ENCODE data around the gene ARHGAP30.
A peak's percentile ranks its signal among the peaks of the same experiment; 100 is the strongest.

ARHGAP30 gene

GRCh38 chr1:161044908-161045735 is 24.6 kb downstream of the ARHGAP30 start:
- peak overlapping the region; percentile 94 for H3K27ac ChIP-seq
- no peak for TF ChIP-seq CTCF (conservative IDR thresholded peaks at IDR 0.05)

GRCh38 chr1:161044535-161044907 is 25.2 kb downstream of the ARHGAP30 start:
- no peak for TF ChIP-seq CTCF (conservative IDR thresholded peaks at IDR 0.05)
- H3K27ac ChIP-seq, result peak overlapping the region; percentile 94

GRCh38 chr1:161039546-161039945 is 30.1 kb downstream of the ARHGAP30 start:
- H3K27ac ChIP-seq, result peak overlapping the region; percentile 93
- no peak for TF ChIP-seq CTCF (conservative IDR thresholded peaks at IDR 0.05)

- peak overlapping the region; percentile 93 for H3K27ac ChIP-seq
- no peak for TF ChIP-seq CTCF (conservative IDR thresholded peaks at IDR 0.05)
Observed at GRCh38 chr1:161039154-161039545, 30.5 kb downstream of the ARHGAP30 start.

- no peak for TF ChIP-seq CTCF (conservative IDR thresholded peaks at IDR 0.05)
- H3K27ac ChIP-seq, result peak within 1 kb of the TSS; percentile 93
Observed at GRCh38 chr1:161038523-161039153, 31.1 kb downstream of the ARHGAP30 start, which contains the start of gene TSTD1. TSTD1 (minus strand) TSS chr1:161038964; CDS start chr1:161038889, 75 bp downstream.

GRCh38 chr1:161037661-161038522 is 31.8 kb downstream of the ARHGAP30 start:
- no peak for TF ChIP-seq CTCF (conservative IDR thresholded peaks at IDR 0.05)
- peak overlapping the region; percentile 93 for H3K27ac ChIP-seq

GRCh38 chr1:161033751-161034150 is 35.9 kb downstream of the ARHGAP30 start:
- H3K27ac ChIP-seq, result no peak overlapping the region
- TF ChIP-seq CTCF (conservative IDR thresholded peaks at IDR 0.05), result no peak

Data from VCaP (cell line).